ENCODE data around the gene LCE7A.
A peak's percentile ranks its signal among the peaks of the same experiment; 100 is the strongest.

Gene LCE7A

DNA sequence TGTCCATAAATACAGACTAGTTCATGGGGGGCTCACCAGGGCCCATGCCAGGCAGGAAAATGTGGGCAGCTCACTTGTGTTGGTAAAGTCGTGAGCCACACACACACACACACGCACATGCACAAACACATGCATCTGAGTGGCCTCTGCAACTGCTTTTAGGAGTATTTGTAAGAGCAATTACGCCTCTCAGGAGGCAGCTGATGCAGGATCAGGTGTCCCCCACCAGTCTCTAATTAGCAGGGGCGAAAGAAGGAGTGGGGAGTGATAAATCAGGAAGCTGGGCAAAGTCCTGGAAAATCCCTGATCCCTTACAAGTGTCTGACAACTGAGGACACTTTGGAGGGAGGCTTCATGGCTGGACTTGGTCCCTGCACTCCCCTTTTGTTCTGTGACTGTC lies 42.8 kb downstream of the LCE7A start:
- H3K4me3 ChIP-seq (ENCODE audit: extremely low read depth, insufficient read depth, low read length, poor library complexity, severe bottlenecking), result no peak overlapping the region
- H3K27ac ChIP-seq (ENCODE audit: low read depth, low read length, severe bottlenecking), result no peak overlapping the region
- H3K36me3 ChIP-seq (ENCODE audit: control insufficient read depth, insufficient read depth, low read length), result no peaks in the 10 kb centered on the region
- H3K9me3 ChIP-seq (ENCODE audit: control insufficient read depth, low read length), result peaks cover 14% of the 10 kb centered on the region
- peaks cover 9% of the 10 kb centered on the region for H3K4me1 ChIP-seq (ENCODE audit: control insufficient read depth, insufficient read depth, low read length, poor library complexity, severe bottlenecking)
- 38 to 39% methylated on average over 2 of the region's 4 CpGs for WGBS, 2 experiments (ENCODE audit: insufficient coverage in 2 of 2)

GRCh38 chr1:152904688-152905440 lies 45.1 kb downstream of the LCE7A start:
- Histone ChIP-seq H3K9me3 (ENCODE audit: control insufficient read depth, low read length) (peaks cover 12% of the 10 kb centered on the region), H3K4me3 (ENCODE audit: extremely low read depth, insufficient read depth, low read length, poor library complexity, severe bottlenecking) (no peak overlapping the region), H3K27ac (ENCODE audit: low read depth, low read length, severe bottlenecking) (no peak overlapping the region), H3K4me1 (ENCODE audit: control insufficient read depth, insufficient read depth, low read length, poor library complexity, severe bottlenecking) (peaks cover 9% of the 10 kb centered on the region), H3K36me3 (ENCODE audit: control insufficient read depth, insufficient read depth, low read length) (no peaks in the 10 kb centered on the region)
- 56 to 92% methylated on average over 2 to 5 of the region's 7 CpGs for WGBS, 2 experiments (ENCODE audit: insufficient coverage in 2 of 2)

- Histone ChIP-seq H3K9me3 (ENCODE audit: control insufficient read depth, low read length) (peaks cover 10% of the 10 kb centered on the region), H3K36me3 (ENCODE audit: control insufficient read depth, insufficient read depth, low read length) (no peaks in the 10 kb centered on the region), H3K4me3 (ENCODE audit: extremely low read depth, insufficient read depth, low read length, poor library complexity, severe bottlenecking) (no peak overlapping the region), H3K27ac (ENCODE audit: low read depth, low read length, severe bottlenecking) (peak overlapping the region; percentile 49), H3K4me1 (ENCODE audit: control insufficient read depth, insufficient read depth, low read length, poor library complexity, severe bottlenecking) (peaks cover 9% of the 10 kb centered on the region)
- 57 to 68% methylated on average over 5 of the region's 5 CpGs for WGBS, 2 experiments (ENCODE audit: insufficient coverage in 2 of 2)
These were observed 46.3 kb downstream of the LCE7A start for GRCh38 chr1:152906023-152906565.

GRCh38 chr1:152907686-152908601 lies 48.1 kb downstream of the LCE7A start, which contains the start of gene IVL:
Gene IVL, plus strand, starts transcription at chr1:152908546. Its CDS starts 1,252 bp downstream, at chr1:152909798.
- peaks cover 14% of the 10 kb centered on the region for H3K9me3 ChIP-seq (ENCODE audit: control insufficient read depth, low read length)
- H3K4me1 ChIP-seq (ENCODE audit: control insufficient read depth, insufficient read depth, low read length, poor library complexity, severe bottlenecking), result peaks cover 9% of the 10 kb centered on the region
- H3K27ac ChIP-seq (ENCODE audit: low read depth, low read length, severe bottlenecking), result no peak within 1 kb of the TSS
- H3K36me3 ChIP-seq (ENCODE audit: control insufficient read depth, insufficient read depth, low read length), result no peaks in the 10 kb centered on the region
- H3K4me3 ChIP-seq (ENCODE audit: extremely low read depth, insufficient read depth, low read length, poor library complexity, severe bottlenecking), result no peak within 1 kb of the TSS
- 62 to 73% methylated on average over 2 of the region's 4 CpGs for WGBS, 2 experiments (ENCODE audit: insufficient coverage in 2 of 2)

- peaks cover 9% of the 10 kb centered on the region for H3K4me1 ChIP-seq (ENCODE audit: control insufficient read depth, insufficient read depth, low read length, poor library complexity, severe bottlenecking)
- no peaks in the 10 kb centered on the region for H3K36me3 ChIP-seq (ENCODE audit: control insufficient read depth, insufficient read depth, low read length)
- no peak overlapping the region for H3K27ac ChIP-seq (ENCODE audit: low read depth, low read length, severe bottlenecking)
- WGBS, 2 experiments (ENCODE audit: insufficient coverage in 2 of 2), result 63 to 87% methylated on average over 3 of the region's 3 CpGs
- no peak overlapping the region for H3K4me3 ChIP-seq (ENCODE audit: extremely low read depth, insufficient read depth, low read length, poor library complexity, severe bottlenecking)
- H3K9me3 ChIP-seq (ENCODE audit: control insufficient read depth, low read length), result peaks cover 14% of the 10 kb centered on the region
These were observed 49.4 kb downstream of the LCE7A start for GRCh38 chr1:152909206-152909605.

Data from mesodermal cell (in vitro differentiated cells).